Thyroid gland (tissue), 4 donors: ENCODE data around the gene ZNF562.

Experiments used
- CTCF ChIP-seq, 6 experiments: fragments of 200-600 bp in 3 of 6; fragments of 450-650 bp in 3 of 6; sonication (generic) in 3 of 6; IDR thresholded peaks; one replicate each; pipeline ENCODE4 v1.5.1; 2016 to 2019; ENCODE audit warnings: antibody characterized with exemption in 6 of 6, mild to moderate bottlenecking in 2 of 6, inconsistent platforms in 1 of 6, moderate library complexity in 1 of 6
- POLR2A ChIP-seq, 2 donors: fragments of 450-650 bp; IDR thresholded peaks; one replicate each; pipeline ENCODE4 v1.6.1; 2017; ENCODE audit warnings: antibody characterized with exemption in 2 of 2, mild to moderate bottlenecking in 2 of 2, moderate library complexity in 1 of 2

DNA sequence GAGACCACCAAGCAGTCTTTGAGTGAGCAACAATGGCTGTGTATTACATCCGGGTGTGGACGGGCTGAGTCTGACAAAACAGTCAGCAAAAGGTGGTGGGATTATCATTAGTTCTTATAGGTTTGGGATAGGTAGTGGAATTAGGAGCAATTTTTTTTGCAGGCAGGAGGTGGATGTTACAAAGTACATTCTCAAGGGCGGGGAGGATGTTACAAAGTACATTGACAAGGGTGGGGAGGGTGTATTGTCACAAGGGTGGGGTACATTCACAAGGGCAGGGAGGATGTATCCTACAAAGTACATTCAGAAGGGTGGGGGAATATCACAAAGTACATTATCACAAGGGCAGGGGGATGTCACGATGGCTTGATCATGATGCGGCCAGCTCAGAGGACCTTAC is 38.9 kb downstream of the ZNF562 start:
- TF ChIP-seq CTCF (IDR thresholded peaks at IDR 0.05) (no peak), POLR2A (IDR thresholded peaks at IDR 0.05) (no peak)
